ENCODE data around the gene CERK.
"Not testable (repeated sequence)": the region's sequence is repeated elsewhere in the genome, so short reads cannot be mapped to it uniquely, and the experiment has no call there.

Gene CERK

DNA sequence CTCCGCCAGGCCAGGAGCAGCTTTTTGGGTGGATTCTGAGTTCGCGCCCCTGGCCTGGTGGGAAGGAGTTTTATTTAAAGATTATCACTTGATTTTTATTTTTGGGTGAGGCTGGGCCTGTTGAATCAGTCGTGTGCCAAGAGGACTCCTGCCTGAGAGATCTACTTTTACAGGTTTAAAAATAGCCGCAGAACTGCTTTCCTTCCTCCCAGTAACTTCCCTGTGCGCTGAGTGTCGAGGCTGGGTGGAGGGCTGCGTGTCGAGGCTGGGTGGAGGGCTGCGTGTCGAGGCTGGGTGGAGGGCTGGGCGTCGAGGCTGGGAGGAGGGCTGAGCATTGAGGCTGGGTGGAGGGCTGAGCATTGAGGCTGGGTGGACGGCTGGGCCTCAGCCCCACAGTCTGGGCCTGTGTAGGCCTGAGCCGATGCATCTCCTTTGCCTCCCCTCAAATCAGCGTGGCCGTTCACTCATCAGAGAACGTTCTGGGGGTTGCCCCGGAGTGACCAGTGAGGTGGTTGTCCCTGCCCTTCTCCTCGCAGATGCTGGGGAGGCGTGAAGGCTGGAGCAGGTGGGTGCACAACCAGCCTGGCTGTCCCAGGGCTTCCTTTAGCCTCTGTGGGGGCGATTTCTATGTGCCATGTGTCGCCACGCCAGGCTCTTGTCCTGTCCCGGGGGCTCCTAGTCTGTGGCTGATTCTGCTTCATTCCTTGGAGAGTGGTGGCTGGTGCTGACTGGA lies 87.8 kb downstream of the CERK start:
- in situ Hi-C loops (cut with MboI; ENCODE audit: low sequenced_read_pairs): no loop called here

DNA sequence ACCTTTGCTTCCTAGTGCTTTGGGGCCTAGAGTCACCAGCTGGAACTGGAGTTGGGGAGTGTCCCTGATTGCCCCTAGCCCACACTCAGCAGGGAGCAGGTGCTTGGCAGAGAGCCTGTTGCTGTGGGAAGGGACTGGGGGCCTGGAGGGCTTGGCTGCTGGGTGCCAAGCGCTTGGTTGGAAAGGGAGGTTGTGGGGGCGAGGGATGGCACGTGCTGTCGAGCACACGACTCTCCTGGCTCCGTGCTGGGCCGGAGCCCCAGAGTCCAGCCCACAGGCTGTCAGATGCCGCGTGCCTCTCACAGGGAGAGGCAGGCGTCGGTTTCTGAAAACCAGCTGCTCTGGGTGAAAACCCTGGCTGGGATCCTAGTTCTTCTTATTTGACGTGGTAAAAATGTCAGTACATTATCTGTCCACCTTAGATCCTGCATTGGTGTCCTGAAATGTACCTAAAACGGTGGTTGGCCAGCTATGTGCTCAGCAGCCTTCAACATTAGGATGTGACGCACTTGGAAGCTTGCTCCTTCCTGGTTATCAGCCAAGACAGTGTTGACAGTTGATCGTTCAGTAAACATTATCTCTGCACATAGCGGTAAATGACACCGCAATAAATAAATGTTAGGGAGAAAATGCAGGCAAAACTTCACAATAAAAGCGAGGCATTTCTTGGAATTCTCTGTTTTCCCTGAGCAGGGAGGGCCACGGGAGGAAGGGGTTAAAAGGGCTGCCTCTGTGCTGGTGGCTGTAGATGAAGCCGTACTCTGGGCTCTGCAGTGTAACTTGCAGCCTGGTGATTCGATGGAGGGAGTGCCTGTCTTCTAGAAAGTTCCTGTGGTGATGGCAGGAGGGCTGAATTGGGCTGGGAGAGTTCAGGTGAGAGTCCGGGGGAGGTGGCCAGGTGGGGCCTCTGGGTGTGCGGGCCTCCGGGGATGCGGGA lies 88.6 kb downstream of the CERK start:
- in situ Hi-C loops (cut with MboI; ENCODE audit: low sequenced_read_pairs): no loop called here

DNA sequence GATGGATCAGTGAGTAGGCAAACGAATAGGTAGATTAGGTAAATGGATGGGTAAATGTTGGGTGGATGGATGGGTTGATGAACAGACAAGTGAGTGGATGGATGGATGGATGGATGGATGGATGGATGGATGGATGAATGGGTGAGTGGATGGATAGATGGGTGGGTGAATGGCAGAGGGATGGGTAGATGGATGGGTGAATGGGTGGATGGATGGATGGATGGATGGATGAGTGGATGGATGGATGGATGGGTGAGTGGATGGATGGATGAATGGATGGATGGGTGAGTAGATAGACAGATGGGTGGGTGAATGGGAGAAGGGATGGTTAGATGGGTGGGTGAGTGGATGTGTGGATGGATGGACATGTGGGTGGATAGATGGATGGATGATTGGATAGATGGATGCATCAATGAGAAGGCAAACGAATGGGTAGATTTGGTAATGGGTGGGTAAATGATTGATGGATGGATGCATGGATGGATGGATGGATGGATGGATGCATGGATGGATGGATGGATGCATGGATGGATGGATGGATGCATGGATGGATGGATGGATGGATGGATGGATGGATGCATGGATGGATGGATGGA lies 89.7 kb downstream of the CERK start:
- in situ Hi-C loops (cut with MboI; ENCODE audit: low sequenced_read_pairs): not testable (repeated sequence)

GRCh38 chr22:46646531-46647215 lies 91.4 kb downstream of the CERK start:
- in situ Hi-C loops (cut with MboI; ENCODE audit: low sequenced_read_pairs): no loop called here

GRCh38 chr22:46642840-46643480 lies 95.1 kb downstream of the CERK start:
- in situ Hi-C loops (cut with MboI; ENCODE audit: low sequenced_read_pairs): not testable (repeated sequence)

GRCh38 chr22:46641811-46642266 lies 96.2 kb downstream of the CERK start:
- in situ Hi-C loops (cut with MboI; ENCODE audit: low sequenced_read_pairs): no loop called here

GRCh38 chr22:46640293-46641055 lies 97.6 kb downstream of the CERK start:
- in situ Hi-C loops (cut with MboI; ENCODE audit: low sequenced_read_pairs): no loop called here

DNA sequence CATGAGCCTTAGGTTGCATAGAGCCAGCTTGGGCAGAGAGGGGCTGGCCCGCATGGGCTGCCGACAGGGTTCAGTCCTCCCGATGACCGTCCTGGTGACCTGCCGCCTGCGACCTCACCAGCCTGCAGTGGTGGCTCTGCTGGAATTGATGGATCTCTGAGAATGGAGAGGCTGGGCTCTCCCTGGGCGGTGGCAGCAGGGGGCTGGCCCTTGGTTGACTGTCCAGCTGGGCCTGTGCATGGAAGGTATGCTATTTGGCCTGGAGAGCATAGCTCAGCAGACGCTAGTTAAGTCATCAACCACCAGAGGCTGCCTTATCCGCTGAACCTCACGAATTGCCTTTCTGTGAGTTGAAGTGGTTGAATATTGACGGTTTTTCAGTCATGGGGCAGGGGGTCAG lies 98.2 kb downstream of the CERK start:
- in situ Hi-C loops (cut with MboI; ENCODE audit: low sequenced_read_pairs): no loop called here

- in situ Hi-C loops (cut with MboI; ENCODE audit: low sequenced_read_pairs): no loop called here
These were observed 99.2 kb downstream of the CERK start for GRCh38 chr22:46638601-46639431.

DNA sequence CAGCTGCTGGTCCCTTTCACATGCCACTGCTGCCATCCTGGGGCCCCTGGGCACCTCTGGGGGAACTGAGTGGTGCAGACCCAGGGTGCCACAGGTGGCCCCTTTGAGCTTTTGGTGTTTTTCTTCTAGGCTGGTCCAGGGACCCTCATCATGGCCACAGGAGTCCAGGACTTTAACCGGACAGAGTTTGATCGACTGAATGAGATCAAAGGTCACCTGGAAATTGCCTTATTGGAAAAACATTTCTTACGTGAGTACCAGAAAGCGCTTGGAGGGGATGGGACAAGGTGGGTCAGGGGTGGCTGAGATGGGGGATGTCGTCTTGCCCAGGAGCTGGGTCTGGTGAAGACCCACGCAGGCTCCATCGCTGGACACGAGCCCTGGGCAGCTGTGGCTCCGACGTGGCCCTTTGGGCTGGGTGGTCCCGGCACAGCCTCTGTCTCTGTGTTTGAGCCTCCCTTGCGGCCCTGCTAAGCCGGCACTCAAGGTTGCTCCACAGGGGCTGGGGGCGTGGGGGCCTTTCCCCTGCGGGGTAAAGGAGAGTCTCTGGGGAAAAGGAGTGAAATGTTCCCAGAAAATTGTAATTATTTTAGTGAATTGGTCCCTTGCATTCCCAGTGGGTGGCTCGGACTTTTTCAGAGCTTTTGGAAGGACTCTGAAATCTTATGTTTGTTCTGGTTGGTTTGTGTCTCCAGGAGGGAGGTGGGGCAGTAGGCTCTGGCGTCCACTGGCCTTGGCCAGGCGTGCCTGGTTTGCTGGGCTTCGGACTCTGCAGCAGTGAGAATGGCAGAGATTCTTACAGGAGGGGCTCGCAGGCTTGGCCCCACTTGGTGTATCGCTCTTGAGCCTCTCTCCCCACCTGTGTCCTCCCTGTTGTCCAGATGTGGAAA lies 100.1 kb downstream of the CERK start:
- in situ Hi-C loops (cut with MboI; ENCODE audit: low sequenced_read_pairs): no loop called here

- in situ Hi-C loops (cut with MboI; ENCODE audit: low sequenced_read_pairs): no loop called here
These were observed 101.6 kb downstream of the CERK start for GRCh38 chr22:46636221-46637002.

GRCh38 chr22:46635756-46636155 lies 102.3 kb downstream of the CERK start:
- in situ Hi-C loops (cut with MboI; ENCODE audit: low sequenced_read_pairs): no loop called here

GRCh38 chr22:46634973-46635685 lies 102.9 kb downstream of the CERK start:
- in situ Hi-C loops (cut with MboI; ENCODE audit: low sequenced_read_pairs): not testable (repeated sequence)
